NCI-H748 treated with DMSO at 0.1 percent for 48 hours (cell line): ENCODE measurements around the gene IPO4.

Experiments used
- DNase-seq: peaks from one replicate; lab custom pipeline; 2025; lab: John Stamatoyannopoulos, UW

Gene IPO4

GRCh38 chr14:24130380-24130716 lies 58.3 kb downstream of the IPO4 start, which contains the start of gene FITM1:
Gene FITM1 (plus strand): TSS chr14:24130659. CDS start chr14:24131564, 905 bp downstream.
- DNase-seq: no peak
